ENCODE data around the gene GRIP1.

GRIP1 gene

DNA sequence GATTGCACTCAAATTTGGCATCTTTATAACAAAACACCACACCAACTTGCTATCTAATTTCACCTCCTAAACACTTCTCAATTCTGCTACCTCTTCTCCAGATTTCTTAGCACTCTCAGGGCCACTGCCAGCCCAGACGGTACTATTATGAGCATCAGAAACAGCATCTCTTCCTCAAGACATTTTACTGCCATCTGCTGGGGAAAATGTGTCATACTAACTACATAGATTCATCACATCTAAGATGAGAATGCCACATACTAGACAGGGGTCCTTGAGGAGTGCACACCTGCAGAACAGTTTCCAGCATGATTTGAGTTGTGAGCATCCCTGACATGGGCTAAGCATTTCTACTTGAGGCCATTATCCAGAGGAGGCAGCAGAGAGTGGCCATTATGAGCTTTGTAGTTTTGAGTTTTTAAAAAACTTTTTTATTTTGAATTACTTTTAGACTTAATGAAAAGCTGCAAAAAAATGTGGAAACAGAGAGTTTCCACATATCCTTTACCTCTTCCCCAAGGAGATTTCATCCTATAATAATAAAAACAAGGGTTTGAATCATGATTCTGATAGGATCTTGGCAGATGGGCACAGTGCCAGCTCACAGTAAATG is 15.1 kb upstream of the GRIP1 start:
- peak; percentile 20 for DNase-seq

GRCh38 chr12:66692986-66693385 is 14.1 kb upstream of the GRIP1 start:
- DNase-seq = no peak

- no peak for DNase-seq
Measured at GRCh38 chr12:66692170-66692569, 13.3 kb upstream of the GRIP1 start.

- no peak for DNase-seq
Measured at GRCh38 chr12:66688846-66689439, 10.1 kb upstream of the GRIP1 start.

- no peak for DNase-seq
Measured at GRCh38 chr12:66684222-66684621, 5.3 kb upstream of the GRIP1 start.

DNA sequence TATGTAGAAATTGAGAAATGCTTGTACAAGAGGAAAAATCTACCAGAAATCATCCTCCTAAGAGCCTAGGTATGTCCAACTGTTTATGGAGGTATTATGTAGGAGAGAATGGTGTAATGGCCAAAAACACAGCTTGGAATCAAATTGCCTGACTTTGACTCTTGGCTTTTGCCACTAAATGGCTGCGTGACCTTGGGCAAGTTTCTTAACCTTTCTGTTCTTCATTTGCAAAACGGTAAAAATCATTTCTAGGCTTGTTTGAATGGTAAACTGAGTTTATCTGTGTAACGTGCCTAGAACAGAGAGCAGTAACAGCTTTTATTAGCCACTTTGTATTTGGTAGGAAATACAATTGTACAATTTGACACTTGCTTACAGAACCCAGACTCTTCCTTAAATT is 4.9 kb upstream of the GRIP1 start:
- no peak for DNase-seq

DNA sequence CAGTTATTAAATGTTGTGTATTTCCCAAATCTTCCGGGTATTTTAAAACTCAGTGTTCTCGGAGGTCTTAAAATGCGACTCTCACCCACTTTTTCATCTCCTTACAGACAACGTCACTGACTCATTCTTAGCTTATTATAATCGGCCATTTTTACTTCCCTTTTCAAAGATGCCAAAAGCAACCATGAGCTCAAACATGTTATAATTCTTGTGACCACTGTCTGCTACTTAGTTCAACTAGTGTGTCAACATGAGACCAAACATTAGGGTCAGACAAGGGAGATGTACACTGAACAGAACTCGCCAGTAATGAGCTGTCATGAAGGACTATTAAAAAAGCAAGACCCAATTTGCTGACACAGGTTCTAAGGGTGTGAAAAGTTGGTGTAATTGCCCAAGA is 4.2 kb upstream of the GRIP1 start:
- DNase-seq = no peak

DNA sequence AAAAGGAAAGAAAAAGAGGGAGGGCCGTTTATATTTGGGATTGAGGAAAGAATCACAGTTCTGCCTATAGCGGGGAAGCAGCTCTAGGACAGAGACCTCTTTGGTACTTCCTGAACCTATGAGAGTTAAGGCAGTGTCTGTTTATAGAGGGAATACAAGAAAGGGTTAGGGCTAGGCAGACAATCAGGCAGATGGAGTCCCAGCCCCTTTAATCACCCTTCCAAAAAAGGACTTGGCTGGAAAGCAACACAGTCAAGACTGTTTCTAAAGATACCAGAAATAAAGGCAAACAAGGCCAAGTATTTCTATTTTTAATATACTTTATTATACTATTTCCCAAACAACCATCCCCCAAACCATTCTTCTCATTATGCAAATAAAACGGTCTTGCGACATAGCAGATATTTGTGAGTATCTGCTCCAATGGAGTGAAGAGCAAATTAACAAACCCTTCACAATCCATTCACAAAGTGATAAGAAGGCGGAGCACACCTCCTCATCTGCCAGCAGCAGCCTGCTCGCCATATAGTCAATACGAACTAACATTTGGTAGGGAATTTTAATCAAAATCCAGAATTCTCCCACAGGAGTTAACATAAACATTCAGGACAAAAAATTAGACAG is 697 bp upstream of the GRIP1 start:
- no peak for DNase-seq

GRCh38 chr12:66676241-66676640 is 2.6 kb downstream of the GRIP1 start:
- no peak for DNase-seq

DNA sequence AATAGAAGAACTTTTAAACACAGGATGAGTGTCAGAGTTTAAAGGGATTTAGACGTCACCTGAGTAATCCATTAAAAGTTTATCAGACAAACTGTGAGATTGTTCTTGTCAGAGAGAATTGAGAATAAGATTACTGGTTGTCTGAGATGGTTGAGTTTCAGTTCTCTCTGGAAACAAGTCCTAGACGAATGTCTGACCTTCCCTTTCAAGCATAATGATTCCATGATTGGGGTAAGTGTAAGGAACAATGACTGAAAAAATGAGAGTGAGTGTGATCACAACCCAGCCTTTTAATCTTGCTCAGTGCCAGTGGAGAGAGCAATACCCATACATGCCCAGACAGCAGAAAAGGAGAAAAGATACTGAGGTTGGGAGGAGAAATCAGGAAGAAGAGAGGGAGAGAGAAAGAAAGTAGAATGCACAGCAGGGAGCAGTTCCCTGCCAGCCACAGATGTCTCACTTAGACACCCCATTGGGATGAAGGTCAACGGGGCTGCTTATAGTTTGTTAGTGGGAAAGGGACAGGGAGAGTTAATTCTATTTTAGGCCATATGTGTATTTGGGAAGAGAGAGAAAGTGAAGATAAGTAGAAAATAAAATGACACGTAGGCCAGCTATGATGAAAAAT is 4.3 kb downstream of the GRIP1 start:
- DNase-seq = no peak

- DNase-seq = no peak
Measured at GRCh38 chr12:66669541-66669940, 9.3 kb downstream of the GRIP1 start.

DNA sequence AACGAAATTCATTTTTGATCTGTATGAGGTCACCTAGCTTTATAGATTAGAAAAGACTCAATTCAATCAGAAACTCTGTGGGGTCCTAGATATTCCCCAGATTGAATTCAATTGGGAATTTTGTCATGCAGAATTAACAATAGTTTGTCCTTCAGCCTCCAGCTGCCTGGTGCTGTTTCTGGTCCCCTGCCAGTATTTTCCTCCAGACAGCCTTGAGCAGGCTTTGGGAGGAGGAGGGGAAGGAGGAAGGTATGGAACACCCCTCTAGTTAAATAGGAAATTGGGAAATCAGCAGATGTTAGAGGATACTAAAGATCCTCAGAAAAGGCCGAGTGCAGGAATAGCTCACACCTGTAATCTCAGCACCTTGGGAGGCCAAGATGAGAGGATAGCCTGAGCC is 10.6 kb downstream of the GRIP1 start:
- DNase-seq = no peak

DNA sequence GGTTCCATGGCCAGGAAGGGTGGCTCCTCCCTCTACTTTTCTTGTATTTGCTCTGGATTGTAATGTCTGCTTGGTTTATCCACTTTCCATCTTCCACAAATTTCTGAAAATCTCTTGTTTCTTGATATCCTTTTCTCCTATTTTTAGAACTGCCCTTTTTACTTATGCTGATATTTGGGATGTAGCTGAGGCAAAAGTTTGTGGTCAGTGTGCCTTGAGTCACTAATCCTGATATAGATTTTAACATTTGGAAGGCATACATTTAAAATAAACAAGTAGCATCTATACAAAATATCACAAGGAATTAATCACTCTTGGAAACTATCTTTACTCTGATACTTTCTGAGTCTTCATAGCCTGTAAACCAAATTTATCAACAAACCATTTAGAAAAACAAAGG is 11.0 kb downstream of the GRIP1 start:
- no peak for DNase-seq

- DNase-seq = no peak
Measured at GRCh38 chr12:66666481-66666880, 12.4 kb downstream of the GRIP1 start.

DNA sequence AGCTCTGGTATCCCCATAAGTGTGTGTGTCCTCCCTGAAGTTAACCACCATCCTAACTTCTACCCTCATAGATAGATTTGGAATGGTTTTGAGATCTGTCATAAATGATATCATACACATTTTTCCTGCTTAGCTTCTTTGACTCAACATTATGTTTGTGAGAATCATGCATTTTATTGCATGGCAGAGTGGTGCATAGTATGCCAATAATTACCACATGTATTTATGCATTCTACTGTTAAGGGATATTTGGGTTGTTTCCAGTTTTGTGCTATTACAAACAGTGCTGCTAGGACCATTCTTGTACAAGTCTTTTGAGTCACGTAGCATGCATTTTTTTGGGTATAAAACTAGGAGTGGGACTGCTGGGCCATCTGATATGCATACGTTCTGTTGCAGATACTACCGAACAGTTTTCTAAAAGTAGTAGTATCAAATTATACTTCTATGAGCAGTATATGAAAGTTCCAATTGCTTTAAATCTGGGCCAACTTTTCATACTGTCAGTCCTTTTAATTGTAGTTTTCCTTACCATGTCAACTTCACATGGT is 13.4 kb downstream of the GRIP1 start:
- no peak for DNase-seq

GRCh38 chr12:66664076-66664475 is 14.8 kb downstream of the GRIP1 start:
- no peak for DNase-seq

GRCh38 chr12:66663611-66664010 is 15.3 kb downstream of the GRIP1 start:
- DNase-seq = no peak

DNA sequence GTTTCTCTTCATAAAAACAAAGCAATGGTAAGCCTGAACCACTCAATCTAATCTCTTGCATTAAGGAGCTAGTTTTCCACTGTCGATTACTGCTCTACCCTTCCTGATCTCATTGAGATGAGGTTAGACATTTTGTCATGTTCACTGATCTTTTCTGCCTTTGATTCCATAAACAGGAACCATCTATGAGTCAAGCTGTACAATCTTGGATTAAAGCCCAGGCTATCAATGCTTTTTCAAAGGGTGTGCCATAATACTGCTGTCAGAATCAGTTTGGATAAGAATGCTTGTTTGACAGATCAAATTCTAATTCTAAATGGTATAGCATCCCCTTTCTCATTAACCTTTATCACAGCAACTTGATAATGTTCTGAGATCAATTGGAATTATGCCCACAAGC is 16.1 kb downstream of the GRIP1 start:
- DNase-seq = no peak

DNA sequence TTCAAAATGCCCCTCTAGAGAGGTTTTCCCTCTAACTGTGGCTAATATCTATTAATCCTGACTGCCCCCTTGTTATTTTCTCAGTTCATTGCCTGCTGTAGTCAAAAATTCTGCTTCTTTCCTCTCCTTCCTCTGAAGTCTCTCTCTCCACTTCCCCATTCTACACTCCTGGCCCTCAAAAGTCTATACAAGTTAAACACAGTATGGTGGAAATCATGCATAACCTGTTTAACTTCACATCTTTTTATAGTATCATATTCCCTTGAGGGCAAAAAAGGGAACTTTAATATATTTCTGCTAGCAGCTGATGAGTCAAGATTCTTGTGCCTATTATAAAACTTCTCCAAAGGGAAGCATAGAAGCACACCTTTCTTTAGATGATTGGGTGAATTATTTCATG is 16.7 kb downstream of the GRIP1 start:
- DNase-seq = no peak

DNA sequence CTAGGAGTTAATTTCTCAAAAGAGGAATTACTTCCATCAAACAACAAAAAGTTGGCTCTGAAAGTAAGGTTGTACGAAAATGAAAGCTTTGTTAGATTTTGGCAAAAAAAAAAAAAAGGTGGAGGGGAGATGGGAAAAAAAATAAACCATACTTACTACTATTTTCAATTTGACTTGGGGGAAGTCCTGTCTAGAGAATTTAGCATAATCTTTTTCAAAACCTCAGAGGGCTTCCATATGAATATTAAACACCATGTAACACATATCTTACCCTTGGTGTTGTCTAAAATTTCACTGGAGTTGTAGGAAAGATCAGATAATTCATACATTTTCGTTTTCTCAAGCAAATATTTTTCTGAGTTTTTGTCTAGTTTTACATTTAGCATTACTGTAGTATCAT is 17.5 kb downstream of the GRIP1 start:
- no peak for DNase-seq

GRCh38 chr12:66653796-66654195 is 25.1 kb downstream of the GRIP1 start:
- DNase-seq = no peak

GRCh38 chr12:66648033-66648735 is 30.7 kb downstream of the GRIP1 start:
- DNase-seq = peak; percentile 39

- DNase-seq = no peak
Measured at GRCh38 chr12:66647034-66647691, 31.7 kb downstream of the GRIP1 start.
